ENCODE data around the gene REX1BD. TPM values are rescaled to one million over a fixed set of nuclear protein-coding genes. Genes with fewer than 3 reads are reported as not detected.
A peak's percentile ranks its signal among the peaks of the same experiment; 100 is the strongest.

REX1BD gene
- total and polyA plus RNA-seq, 2 of the 13 experiments (the other 11 are each of a cell fraction or from before 2014, with no cell fraction given): 7.5 to 25.4 TPM

- TF ChIP-seq ZBTB2 (CRISPR knock-in tag; IDR thresholded peaks at IDR 0.05; ENCODE audit: low read depth) (peak; percentile 33; the same call in 1 of the 2 replicates), REL (CRISPR knock-in tag; conservative IDR thresholded peaks at IDR 0.05) (no peak; the same call in 1 of the 2 replicates), ZNF260 (CRISPR knock-in tag; IDR thresholded peaks at IDR 0.05; ENCODE audit: borderline replicate concordance, low read depth) (0 out of 2 replicates have a peak, but pooled peaks have one; percentile 66), TGIF2 (CRISPR knock-in tag; IDR thresholded peaks at IDR 0.05) (peak; percentile 64), ZSCAN22 (CRISPR knock-in tag; IDR thresholded peaks at IDR 0.05) (no peak; the same call in 1 of the 2 replicates), MTF2 (CRISPR knock-in tag; IDR thresholded peaks at IDR 0.05; ENCODE audit: borderline replicate concordance) (peak; percentile 17; the same call in 1 of the 2 replicates), SETDB1 (CRISPR knock-in tag; IDR thresholded peaks at IDR 0.05; ENCODE audit: borderline replicate concordance) (no peak), ZNF501 (CRISPR knock-in tag; IDR thresholded peaks at IDR 0.05) (peak; percentile 78), MAX (IDR thresholded peaks at IDR 0.05) (peak; percentile 59; the same call in 1 of the 2 replicates), NFYB (CRISPR knock-in tag; IDR thresholded peaks at IDR 0.05) (0 out of 2 replicates have a peak, but pooled peaks have one; percentile 10), ERF (CRISPR knock-in tag; IDR thresholded peaks at IDR 0.05) (peak; percentile 89), ZNF446 (CRISPR knock-in tag; IDR thresholded peaks at IDR 0.05) (no peak; the same call in 1 of the 2 replicates), ZNF749 (CRISPR knock-in tag; IDR thresholded peaks at IDR 0.05; ENCODE audit: borderline replicate concordance) (no peak), ZSCAN9 (CRISPR knock-in tag; IDR thresholded peaks at IDR 0.05; ENCODE audit: borderline replicate concordance) (peak; percentile 38; the same call in 1 of the 2 replicates), ZFP36 (IDR thresholded peaks at IDR 0.05; ENCODE audit: borderline replicate concordance, low read depth, low read length, partially characterized antibody) (no peak), ZBTB14 (CRISPR knock-in tag; IDR thresholded peaks at IDR 0.05) (no peak; the same call in none of the 2 replicates)
- TF ChIP-seq, protein P1, sequence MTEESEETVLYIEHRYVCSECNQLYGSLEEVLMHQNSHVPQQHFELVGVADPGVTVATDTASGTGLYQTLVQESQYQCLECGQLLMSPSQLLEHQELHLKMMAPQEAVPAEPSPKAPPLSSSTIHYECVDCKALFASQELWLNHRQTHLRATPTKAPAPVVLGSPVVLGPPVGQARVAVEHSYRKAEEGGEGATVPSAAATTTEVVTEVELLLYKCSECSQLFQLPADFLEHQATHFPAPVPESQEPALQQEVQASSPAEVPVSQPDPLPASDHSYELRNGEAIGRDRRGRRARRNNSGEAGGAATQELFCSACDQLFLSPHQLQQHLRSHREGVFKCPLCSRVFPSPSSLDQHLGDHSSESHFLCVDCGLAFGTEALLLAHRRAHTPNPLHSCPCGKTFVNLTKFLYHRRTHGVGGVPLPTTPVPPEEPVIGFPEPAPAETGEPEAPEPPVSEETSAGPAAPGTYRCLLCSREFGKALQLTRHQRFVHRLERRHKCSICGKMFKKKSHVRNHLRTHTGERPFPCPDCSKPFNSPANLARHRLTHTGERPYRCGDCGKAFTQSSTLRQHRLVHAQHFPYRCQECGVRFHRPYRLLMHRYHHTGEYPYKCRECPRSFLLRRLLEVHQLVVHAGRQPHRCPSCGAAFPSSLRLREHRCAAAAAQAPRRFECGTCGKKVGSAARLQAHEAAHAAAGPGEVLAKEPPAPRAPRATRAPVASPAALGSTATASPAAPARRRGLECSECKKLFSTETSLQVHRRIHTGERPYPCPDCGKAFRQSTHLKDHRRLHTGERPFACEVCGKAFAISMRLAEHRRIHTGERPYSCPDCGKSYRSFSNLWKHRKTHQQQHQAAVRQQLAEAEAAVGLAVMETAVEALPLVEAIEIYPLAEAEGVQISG (CRISPR knock-in tag; IDR thresholded peaks at IDR 0.05): peak; percentile 99
- TF ChIP-seq, protein P2, sequence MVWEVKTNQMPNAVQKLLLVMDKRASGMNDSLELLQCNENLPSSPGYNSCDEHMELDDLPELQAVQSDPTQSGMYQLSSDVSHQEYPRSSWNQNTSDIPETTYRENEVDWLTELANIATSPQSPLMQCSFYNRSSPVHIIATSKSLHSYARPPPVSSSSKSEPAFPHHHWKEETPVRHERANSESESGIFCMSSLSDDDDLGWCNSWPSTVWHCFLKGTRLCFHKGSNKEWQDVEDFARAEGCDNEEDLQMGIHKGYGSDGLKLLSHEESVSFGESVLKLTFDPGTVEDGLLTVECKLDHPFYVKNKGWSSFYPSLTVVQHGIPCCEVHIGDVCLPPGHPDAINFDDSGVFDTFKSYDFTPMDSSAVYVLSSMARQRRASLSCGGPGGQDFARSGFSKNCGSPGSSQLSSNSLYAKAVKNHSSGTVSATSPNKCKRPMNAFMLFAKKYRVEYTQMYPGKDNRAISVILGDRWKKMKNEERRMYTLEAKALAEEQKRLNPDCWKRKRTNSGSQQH (CRISPR knock-in tag; IDR thresholded peaks at IDR 0.05; ENCODE audit: low read depth): peak; percentile 46; the same call in 1 of the 2 replicates
- TF ChIP-seq, protein P3, sequence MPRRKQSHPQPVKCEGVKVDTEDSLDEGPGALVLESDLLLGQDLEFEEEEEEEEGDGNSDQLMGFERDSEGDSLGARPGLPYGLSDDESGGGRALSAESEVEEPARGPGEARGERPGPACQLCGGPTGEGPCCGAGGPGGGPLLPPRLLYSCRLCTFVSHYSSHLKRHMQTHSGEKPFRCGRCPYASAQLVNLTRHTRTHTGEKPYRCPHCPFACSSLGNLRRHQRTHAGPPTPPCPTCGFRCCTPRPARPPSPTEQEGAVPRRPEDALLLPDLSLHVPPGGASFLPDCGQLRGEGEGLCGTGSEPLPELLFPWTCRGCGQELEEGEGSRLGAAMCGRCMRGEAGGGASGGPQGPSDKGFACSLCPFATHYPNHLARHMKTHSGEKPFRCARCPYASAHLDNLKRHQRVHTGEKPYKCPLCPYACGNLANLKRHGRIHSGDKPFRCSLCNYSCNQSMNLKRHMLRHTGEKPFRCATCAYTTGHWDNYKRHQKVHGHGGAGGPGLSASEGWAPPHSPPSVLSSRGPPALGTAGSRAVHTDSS (CRISPR knock-in tag; conservative IDR thresholded peaks at IDR 0.05): no peak
These were observed at the start of gene REX1BD (continued) for GRCh38 chr19:18588611-18589379.
